Omental fat pad (tissue), 4 donors: ENCODE measurements around the gene RIPOR2. TPM values are rescaled to one million over a fixed set of nuclear protein-coding genes. Genes with fewer than 3 reads are reported as not detected.

Experiments used
- ATAC-seq: fragments of 150-250 bp; one replicate; pipeline ENCODE4 v1.9.1; 2016; ENCODE audit warnings: mild to moderate bottlenecking, moderate library complexity; ENCODE audit not compliant: low FRiP score
- DNase-seq: peaks from one replicate; pipeline ENCODE4 v3.0.0-alpha.2; 2019; ENCODE audit warnings: low spot score
- CTCF ChIP-seq, 3 donors: fragments of 450-650 bp; IDR thresholded peaks; one replicate each; pipeline ENCODE4 v1.5.1; 2016 to 2017; ENCODE audit warnings: antibody characterized with exemption in 3 of 3, mild to moderate bottlenecking in 3 of 3, moderate library complexity in 2 of 3
- total RNA-seq, 4 donors: library from RNA; depleted of rRNA; stranded (reverse); fragments of >200 nt; gene quantifications; one replicate each; pipeline ENCODE4 v1.1.0, GENCODE V29; 2016

The RIPOR2 gene
- total RNA-seq, 4 donors from 2014 or later, result 13.9 to 75.0 (median 15.0) TPM

DNA sequence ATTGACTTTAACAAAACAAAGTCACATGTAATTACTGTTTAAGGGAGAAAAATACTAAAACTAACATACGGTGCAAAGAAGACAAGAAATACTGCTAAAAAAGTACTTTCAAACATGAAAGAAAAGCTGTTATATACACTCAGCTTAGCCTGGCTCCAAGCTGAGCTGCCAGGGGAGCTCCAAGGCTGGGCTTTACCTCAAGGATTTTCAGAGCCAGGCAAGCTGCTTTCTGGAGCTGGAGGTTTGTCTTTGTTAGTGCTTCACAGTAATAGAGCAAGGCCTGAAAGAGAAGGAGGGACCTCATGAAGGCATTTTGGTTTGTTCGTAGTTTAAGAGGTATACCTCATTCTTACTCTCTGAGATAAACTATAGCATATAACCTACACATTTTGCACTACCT is 117.4 kb downstream of the RIPOR2 start:
- DNase-seq (no peak), ATAC-seq (no peak)
- no peak for TF ChIP-seq CTCF (IDR thresholded peaks at IDR 0.05)

DNA sequence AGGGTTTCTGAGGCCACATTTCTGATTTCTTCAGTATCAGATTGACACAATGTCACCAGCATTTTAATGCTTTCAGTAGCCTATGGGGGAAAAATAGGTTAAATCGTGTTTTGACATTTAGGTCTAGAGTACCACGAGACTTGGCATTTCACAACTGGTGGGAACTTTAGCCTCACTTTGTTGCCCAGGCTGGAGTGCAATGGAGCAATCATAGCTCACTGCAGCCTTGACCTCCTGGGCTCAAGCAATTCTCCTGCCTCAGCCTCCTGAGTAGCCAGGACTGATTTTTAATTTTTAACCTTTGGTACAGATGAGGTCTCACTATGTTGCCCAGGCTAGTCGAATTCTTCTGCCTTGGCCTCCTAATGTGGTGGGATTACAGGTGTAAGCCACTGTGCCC is 126.0 kb downstream of the RIPOR2 start:
- DNase-seq (no peak), ATAC-seq (no peak)
- no peak for TF ChIP-seq CTCF (IDR thresholded peaks at IDR 0.05)

- no peak for TF ChIP-seq CTCF (IDR thresholded peaks at IDR 0.05)
- DNase-seq (no peak), ATAC-seq (no peak)
These were observed 128.2 kb downstream of the RIPOR2 start for GRCh38 chr6:24807584-24807983.

GRCh38 chr6:24802271-24803059 is 133.3 kb downstream of the RIPOR2 start:
- no peak for DNase-seq
- no peak for TF ChIP-seq CTCF (IDR thresholded peaks at IDR 0.05)
- no peak for ATAC-seq

DNA sequence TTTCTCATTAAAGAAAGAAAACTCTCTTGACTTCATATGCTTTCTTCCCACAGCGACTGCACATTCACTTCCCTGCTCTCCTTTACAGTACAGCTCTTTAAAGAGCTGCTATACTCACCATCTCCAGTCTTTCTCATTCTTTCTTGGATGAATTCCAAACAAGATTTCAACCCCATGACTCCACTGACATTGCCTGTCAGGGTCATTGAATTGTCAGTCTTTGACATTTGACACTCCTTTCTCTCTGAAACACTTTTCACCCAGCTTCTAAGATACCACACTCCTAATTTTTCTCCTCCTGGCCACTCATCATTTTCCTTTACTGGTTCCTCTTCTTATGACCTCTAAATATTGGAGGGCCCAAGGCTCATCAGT is 136.2 kb downstream of the RIPOR2 start:
- TF ChIP-seq CTCF (IDR thresholded peaks at IDR 0.05), result no peak
- ATAC-seq (no peak), DNase-seq (no peak)

DNA sequence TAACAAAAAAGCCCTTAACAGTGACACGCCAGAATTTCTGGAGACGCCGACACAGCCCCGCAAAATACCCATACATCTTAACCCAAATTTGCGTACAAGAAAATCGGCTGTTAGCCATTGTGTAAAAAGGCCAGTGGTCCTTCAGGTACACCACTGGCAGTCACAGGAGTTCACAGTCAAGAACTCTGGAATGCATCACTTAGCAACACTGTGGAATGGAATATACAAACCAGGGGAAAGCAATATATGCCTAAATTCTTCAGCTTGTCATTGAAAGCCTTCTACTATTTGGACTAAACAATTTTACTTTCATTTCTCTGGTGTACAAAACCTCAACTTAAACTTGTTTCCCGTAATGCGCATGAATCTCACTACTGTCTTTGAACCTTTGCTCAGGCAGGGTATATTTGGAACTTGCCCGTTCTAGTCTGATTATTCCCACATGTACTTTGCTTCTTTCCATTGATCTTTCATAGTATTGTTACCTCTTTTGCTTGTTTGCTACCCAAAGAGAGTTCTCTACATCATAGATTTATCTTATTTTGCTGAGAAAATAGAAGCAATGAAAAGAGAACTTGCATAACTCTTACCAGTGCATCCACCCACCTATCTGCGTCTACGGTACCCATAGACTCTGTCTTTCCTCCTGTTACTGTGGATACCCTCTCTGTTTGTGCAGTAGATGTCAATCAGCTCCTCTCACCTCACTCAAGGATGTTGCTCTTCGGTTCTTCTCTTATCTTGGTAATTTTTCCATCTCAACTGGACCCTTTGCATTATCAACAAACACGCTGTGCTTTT is 136.8 kb downstream of the RIPOR2 start, which contains the start of gene ARMH2:
ARMH2 (minus strand) TSS at position 178 of the 801 bp plus-strand sequence; CDS start at position 118, 60 bp downstream.
- TF ChIP-seq CTCF (IDR thresholded peaks at IDR 0.05), result no peak
- DNase-seq (no peak), ATAC-seq (no peak)
